ENCODE measurements around the gene CINP. TPM values are rescaled to one million over a fixed set of nuclear protein-coding genes. Genes with fewer than 3 reads are reported as not detected.

Gene CINP
- total and polyA plus RNA-seq, 2 of the 8 experiments (the other 6 are each of a cell fraction or from before 2014, with no cell fraction given): 47.8 to 51.6 TPM

DNA sequence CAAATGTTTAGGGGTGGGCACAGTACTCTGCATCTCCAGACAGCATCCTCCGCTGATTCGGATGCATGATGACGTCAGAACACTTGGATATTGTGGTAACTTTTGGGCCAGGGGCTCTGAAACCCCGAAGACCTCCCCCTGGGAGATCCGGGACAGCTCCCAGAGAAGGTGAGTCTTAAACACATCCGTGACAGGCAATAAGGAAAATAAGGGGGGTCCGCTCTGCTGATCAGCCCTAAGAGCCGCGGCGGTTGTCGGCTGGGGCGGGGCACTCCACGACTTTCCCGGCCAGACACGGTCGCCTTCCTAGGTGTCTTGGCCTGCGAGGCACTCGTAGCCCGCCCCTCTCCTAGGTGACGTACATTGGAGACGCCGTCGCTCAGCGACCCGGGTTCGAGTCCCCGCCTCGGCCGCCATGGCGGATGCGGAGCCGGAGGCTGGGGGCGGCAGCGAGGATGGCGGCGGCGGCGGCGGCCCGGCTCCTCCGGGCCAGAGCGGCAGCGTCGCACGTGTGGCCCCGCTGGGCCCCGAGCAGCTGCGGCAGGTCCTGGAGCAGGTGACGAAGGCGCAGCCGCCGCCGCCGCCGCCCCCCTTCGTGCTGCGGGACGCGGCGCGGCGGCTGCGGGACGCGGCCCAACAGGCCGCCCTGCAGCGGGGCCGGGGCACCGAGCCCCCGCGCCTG lies 43.2 kb downstream of the CINP start, which contains the start of gene ZNF839 (continued):
- TF ChIP-seq TBP (IDR thresholded peaks at IDR 0.05; ENCODE audit: low read depth, low read length) (peak; percentile 76), CREB1 (IDR thresholded peaks at IDR 0.05) (peak; percentile 96), EP300 (IDR thresholded peaks at IDR 0.05; ENCODE audit: borderline replicate concordance in 1 of 2, low read depth in 2 of 2, low read length in 2 of 2) (no peak), RNF2 (IDR thresholded peaks at IDR 0.05; ENCODE audit: borderline replicate concordance, low read depth, low read length, missing control alignments, poor library complexity, severe bottlenecking) (no peak), FOSL1 (IDR thresholded peaks at IDR 0.05; ENCODE audit: insufficient read depth, low read depth, low read length) (no peak), SUZ12 (IDR thresholded peaks at IDR 0.05; ENCODE audit: low read length) (no peak), ZNF274 (IDR thresholded peaks at IDR 0.05; ENCODE audit: borderline replicate concordance, extremely low read depth, low read length) (no peak), JUN (IDR thresholded peaks at IDR 0.05; ENCODE audit: low read depth, low read length) (no peak), PHF8 (conservative IDR thresholded peaks at IDR 0.05; ENCODE audit: low read depth, low read length) (peak; percentile 59; the same call in 1 of the 2 replicates), RFX5 (IDR thresholded peaks at IDR 0.05; ENCODE audit: borderline replicate concordance, low read depth, low read length) (no peak), SRF (IDR thresholded peaks at IDR 0.05; ENCODE audit: low read depth, low read length) (0 out of 2 replicates have a peak, but pooled peaks have one; percentile 30), JUND (IDR thresholded peaks at IDR 0.05; ENCODE audit: low read length) (0 out of 2 replicates have a peak, but pooled peaks have one; percentile 2), TCF12 (IDR thresholded peaks at IDR 0.05; ENCODE audit: low read depth, low read length) (no peak), BRCA1 (IDR thresholded peaks at IDR 0.05; ENCODE audit: low read depth, low read length) (no peak), KDM5A (IDR thresholded peaks at IDR 0.05; ENCODE audit: low read length) (0 out of 2 replicates have a peak, but pooled peaks have one; percentile 48)
- TF ChIP-seq, protein P1, sequence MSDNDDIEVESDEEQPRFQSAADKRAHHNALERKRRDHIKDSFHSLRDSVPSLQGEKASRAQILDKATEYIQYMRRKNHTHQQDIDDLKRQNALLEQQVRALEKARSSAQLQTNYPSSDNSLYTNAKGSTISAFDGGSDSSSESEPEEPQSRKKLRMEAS (IDR thresholded peaks at IDR 0.05): 0 out of 2 replicates have a peak, but pooled peaks have one; percentile 27
- TF ChIP-seq, protein P2, sequence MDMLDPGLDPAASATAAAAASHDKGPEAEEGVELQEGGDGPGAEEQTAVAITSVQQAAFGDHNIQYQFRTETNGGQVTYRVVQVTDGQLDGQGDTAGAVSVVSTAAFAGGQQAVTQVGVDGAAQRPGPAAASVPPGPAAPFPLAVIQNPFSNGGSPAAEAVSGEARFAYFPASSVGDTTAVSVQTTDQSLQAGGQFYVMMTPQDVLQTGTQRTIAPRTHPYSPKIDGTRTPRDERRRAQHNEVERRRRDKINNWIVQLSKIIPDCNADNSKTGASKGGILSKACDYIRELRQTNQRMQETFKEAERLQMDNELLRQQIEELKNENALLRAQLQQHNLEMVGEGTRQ (IDR thresholded peaks at IDR 0.05; ENCODE audit: low read length): no peak
- TF ChIP-seq, protein P3, sequence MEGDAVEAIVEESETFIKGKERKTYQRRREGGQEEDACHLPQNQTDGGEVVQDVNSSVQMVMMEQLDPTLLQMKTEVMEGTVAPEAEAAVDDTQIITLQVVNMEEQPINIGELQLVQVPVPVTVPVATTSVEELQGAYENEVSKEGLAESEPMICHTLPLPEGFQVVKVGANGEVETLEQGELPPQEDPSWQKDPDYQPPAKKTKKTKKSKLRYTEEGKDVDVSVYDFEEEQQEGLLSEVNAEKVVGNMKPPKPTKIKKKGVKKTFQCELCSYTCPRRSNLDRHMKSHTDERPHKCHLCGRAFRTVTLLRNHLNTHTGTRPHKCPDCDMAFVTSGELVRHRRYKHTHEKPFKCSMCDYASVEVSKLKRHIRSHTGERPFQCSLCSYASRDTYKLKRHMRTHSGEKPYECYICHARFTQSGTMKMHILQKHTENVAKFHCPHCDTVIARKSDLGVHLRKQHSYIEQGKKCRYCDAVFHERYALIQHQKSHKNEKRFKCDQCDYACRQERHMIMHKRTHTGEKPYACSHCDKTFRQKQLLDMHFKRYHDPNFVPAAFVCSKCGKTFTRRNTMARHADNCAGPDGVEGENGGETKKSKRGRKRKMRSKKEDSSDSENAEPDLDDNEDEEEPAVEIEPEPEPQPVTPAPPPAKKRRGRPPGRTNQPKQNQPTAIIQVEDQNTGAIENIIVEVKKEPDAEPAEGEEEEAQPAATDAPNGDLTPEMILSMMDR (IDR thresholded peaks at IDR 0.05; ENCODE audit: control extremely low read depth in 1 of 3, insufficient read depth in 1 of 3, low read depth in 1 of 3, low read length in 3 of 3): no peak
- TF ChIP-seq, protein P4, sequence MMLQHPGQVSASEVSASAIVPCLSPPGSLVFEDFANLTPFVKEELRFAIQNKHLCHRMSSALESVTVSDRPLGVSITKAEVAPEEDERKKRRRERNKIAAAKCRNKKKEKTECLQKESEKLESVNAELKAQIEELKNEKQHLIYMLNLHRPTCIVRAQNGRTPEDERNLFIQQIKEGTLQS (IDR thresholded peaks at IDR 0.05; ENCODE audit: insufficient read depth, low read depth, low read length): 0 out of 2 replicates have a peak, but pooled peaks have one; percentile 8
